ENCODE results near the gene ACAP1.

DNA sequence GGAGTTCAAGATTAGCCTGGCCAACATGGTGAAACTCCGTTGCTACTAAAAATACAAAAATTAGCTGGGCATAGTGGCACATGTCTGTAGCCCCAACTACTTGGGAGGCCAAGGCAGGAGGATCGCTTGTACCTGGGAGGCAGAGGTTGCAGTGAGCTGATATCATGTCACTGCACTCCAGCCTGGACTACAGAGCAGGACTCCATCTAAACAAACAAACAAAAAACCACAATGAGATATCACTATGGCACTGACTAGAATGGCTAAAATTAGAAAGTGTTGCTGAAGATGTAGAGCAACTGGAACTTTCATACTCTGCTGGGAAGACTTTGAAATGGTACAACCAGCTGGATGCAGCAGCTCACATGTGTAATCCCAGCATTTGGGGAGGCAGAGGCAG is 38.0 kb downstream of the ACAP1 start:
- TF ChIP-seq, protein P1, sequence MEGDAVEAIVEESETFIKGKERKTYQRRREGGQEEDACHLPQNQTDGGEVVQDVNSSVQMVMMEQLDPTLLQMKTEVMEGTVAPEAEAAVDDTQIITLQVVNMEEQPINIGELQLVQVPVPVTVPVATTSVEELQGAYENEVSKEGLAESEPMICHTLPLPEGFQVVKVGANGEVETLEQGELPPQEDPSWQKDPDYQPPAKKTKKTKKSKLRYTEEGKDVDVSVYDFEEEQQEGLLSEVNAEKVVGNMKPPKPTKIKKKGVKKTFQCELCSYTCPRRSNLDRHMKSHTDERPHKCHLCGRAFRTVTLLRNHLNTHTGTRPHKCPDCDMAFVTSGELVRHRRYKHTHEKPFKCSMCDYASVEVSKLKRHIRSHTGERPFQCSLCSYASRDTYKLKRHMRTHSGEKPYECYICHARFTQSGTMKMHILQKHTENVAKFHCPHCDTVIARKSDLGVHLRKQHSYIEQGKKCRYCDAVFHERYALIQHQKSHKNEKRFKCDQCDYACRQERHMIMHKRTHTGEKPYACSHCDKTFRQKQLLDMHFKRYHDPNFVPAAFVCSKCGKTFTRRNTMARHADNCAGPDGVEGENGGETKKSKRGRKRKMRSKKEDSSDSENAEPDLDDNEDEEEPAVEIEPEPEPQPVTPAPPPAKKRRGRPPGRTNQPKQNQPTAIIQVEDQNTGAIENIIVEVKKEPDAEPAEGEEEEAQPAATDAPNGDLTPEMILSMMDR (IDR thresholded peaks at IDR 0.05; ENCODE audit: insufficient read depth, low read depth, low read length) = no peak
- no peak for TF ChIP-seq EZH2 (IDR thresholded peaks at IDR 0.05; ENCODE audit: insufficient read depth, low read length)
